Measurements from ENCODE around the gene ATP1B1. TPM values are rescaled to one million over a fixed set of nuclear protein-coding genes. Genes with fewer than 3 reads are reported as not detected.

The ATP1B1 gene
- total and polyA plus RNA-seq, 2 of the 13 experiments (the other 11 are each of a cell fraction or from before 2014, with no cell fraction given), result 134 to 135 TPM

- TF ChIP-seq, protein P1, sequence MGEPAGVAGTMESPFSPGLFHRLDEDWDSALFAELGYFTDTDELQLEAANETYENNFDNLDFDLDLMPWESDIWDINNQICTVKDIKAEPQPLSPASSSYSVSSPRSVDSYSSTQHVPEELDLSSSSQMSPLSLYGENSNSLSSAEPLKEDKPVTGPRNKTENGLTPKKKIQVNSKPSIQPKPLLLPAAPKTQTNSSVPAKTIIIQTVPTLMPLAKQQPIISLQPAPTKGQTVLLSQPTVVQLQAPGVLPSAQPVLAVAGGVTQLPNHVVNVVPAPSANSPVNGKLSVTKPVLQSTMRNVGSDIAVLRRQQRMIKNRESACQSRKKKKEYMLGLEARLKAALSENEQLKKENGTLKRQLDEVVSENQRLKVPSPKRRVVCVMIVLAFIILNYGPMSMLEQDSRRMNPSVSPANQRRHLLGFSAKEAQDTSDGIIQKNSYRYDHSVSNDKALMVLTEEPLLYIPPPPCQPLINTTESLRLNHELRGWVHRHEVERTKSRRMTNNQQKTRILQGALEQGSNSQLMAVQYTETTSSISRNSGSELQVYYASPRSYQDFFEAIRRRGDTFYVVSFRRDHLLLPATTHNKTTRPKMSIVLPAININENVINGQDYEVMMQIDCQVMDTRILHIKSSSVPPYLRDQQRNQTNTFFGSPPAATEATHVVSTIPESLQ (CRISPR knock-in tag; conservative IDR thresholded peaks at IDR 0.05), result no peak
- peak; percentile 91 for TF ChIP-seq FOSL2 (CRISPR knock-in tag; IDR thresholded peaks at IDR 0.05)
- no peak for TF ChIP-seq ZNF510 (CRISPR knock-in tag; IDR thresholded peaks at IDR 0.05; ENCODE audit: low read depth)
- TF ChIP-seq RXRB (CRISPR knock-in tag; IDR thresholded peaks at IDR 0.05; ENCODE audit: borderline replicate concordance), result peak; percentile 31; the same call in 1 of the 2 replicates
- TF ChIP-seq, protein P2, sequence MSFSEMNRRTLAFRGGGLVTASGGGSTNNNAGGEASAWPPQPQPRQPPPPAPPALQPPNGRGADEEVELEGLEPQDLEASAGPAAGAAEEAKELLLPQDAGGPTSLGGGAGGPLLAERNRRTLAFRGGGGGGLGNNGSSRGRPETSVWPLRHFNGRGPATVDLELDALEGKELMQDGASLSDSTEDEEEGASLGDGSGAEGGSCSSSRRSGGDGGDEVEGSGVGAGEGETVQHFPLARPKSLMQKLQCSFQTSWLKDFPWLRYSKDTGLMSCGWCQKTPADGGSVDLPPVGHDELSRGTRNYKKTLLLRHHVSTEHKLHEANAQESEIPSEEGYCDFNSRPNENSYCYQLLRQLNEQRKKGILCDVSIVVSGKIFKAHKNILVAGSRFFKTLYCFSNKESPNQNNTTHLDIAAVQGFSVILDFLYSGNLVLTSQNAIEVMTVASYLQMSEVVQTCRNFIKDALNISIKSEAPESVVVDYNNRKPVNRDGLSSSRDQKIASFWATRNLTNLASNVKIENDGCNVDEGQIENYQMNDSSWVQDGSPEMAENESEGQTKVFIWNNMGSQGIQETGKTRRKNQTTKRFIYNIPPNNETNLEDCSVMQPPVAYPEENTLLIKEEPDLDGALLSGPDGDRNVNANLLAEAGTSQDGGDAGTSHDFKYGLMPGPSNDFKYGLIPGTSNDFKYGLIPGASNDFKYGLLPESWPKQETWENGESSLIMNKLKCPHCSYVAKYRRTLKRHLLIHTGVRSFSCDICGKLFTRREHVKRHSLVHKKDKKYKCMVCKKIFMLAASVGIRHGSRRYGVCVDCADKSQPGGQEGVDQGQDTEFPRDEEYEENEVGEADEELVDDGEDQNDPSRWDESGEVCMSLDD (CRISPR knock-in tag; IDR thresholded peaks at IDR 0.05; ENCODE audit: borderline replicate concordance), result no peak
- TF ChIP-seq SAP130 (CRISPR knock-in tag; IDR thresholded peaks at IDR 0.05; ENCODE audit: low read depth), result 0 out of 2 replicates have a peak, but pooled peaks have one; percentile 39
- TF ChIP-seq ELF3 (CRISPR knock-in tag; IDR thresholded peaks at IDR 0.05), result 0 out of 2 replicates have a peak, but pooled peaks have one; percentile 28
- no peak for TF ChIP-seq HOXA9 (CRISPR knock-in tag; IDR thresholded peaks at IDR 0.05; ENCODE audit: borderline replicate concordance)
- TF ChIP-seq ZNF446 (CRISPR knock-in tag; IDR thresholded peaks at IDR 0.05), result no peak
- no peak for TF ChIP-seq YY1 (IDR thresholded peaks at IDR 0.05; ENCODE audit: insufficient read depth, insufficient replicate concordance, low read depth, low read length)
- TF ChIP-seq, protein P3, sequence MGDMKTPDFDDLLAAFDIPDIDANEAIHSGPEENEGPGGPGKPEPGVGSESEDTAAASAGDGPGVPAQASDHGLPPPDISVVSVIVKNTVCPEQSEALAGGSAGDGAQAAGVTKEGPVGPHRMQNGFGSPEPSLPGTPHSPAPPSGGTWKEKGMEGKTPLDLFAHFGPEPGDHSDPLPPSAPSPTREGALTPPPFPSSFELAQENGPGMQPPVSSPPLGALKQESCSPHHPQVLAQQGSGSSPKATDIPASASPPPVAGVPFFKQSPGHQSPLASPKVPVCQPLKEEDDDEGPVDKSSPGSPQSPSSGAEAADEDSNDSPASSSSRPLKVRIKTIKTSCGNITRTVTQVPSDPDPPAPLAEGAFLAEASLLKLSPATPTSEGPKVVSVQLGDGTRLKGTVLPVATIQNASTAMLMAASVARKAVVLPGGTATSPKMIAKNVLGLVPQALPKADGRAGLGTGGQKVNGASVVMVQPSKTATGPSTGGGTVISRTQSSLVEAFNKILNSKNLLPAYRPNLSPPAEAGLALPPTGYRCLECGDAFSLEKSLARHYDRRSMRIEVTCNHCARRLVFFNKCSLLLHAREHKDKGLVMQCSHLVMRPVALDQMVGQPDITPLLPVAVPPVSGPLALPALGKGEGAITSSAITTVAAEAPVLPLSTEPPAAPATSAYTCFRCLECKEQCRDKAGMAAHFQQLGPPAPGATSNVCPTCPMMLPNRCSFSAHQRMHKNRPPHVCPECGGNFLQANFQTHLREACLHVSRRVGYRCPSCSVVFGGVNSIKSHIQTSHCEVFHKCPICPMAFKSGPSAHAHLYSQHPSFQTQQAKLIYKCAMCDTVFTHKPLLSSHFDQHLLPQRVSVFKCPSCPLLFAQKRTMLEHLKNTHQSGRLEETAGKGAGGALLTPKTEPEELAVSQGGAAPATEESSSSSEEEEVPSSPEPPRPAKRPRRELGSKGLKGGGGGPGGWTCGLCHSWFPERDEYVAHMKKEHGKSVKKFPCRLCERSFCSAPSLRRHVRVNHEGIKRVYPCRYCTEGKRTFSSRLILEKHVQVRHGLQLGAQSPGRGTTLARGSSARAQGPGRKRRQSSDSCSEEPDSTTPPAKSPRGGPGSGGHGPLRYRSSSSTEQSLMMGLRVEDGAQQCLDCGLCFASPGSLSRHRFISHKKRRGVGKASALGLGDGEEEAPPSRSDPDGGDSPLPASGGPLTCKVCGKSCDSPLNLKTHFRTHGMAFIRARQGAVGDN (CRISPR knock-in tag; IDR thresholded peaks at IDR 0.05), result peak; percentile 17; the same call in 1 of the 2 replicates
- TF ChIP-seq, protein P4, sequence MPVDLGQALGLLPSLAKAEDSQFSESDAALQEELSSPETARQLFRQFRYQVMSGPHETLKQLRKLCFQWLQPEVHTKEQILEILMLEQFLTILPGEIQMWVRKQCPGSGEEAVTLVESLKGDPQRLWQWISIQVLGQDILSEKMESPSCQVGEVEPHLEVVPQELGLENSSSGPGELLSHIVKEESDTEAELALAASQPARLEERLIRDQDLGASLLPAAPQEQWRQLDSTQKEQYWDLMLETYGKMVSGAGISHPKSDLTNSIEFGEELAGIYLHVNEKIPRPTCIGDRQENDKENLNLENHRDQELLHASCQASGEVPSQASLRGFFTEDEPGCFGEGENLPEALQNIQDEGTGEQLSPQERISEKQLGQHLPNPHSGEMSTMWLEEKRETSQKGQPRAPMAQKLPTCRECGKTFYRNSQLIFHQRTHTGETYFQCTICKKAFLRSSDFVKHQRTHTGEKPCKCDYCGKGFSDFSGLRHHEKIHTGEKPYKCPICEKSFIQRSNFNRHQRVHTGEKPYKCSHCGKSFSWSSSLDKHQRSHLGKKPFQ (CRISPR knock-in tag; IDR thresholded peaks at IDR 0.05; ENCODE audit: insufficient replicate concordance), result no peak
These were observed 7.2 kb downstream of the ATP1B1 start (continued) for GRCh38 chr1:169113613-169114119.
